SK-N-SH treated with all-trans-retinoic acid at 6 μM for 48 hours (cell line): ENCODE measurements around the gene ANKIB1.

Experiments
- ATAC-seq: fragments of 200-7000 bp; cut with Tn5 transposase; 3 replicates; pipeline ENCODE4 v1.9.1; 2020; ENCODE audit warnings: mild to moderate bottlenecking, moderate library complexity
- CREB5 ChIP-seq: fragments of 250-450 bp; sonication (Bioruptor Pico); IDR thresholded peaks from 2 replicates; pipeline ENCODE4 v1.5.1; 2020; ENCODE audit warnings: low read depth, mild to moderate bottlenecking, moderate library complexity
- CSDC2 ChIP-seq: fragments of 250-450 bp; sonication (Bioruptor Pico); IDR thresholded peaks from 2 replicates; pipeline ENCODE4 v1.5.0; 2020; ENCODE audit warnings: mild to moderate bottlenecking, moderate library complexity
- CSRNP3 ChIP-seq: fragments of 250-450 bp; sonication (Bioruptor Pico); IDR thresholded peaks from 2 replicates; pipeline ENCODE4 v1.5.1; 2021; ENCODE audit warnings: mild to moderate bottlenecking, moderate library complexity
- GLIS3 ChIP-seq: fragments of 250-450 bp; sonication (Bioruptor Pico); IDR thresholded peaks from 2 replicates; pipeline ENCODE4 v1.5.0; 2020; ENCODE audit warnings: mild to moderate bottlenecking, moderate library complexity
- ISL1 ChIP-seq: fragments of 250-450 bp; sonication (Bioruptor Pico); IDR thresholded peaks from 2 replicates; pipeline ENCODE4 v2.1.2; 2022; ENCODE audit warnings: mild to moderate bottlenecking, moderate library complexity
- POU6F1 ChIP-seq: fragments of 250-450 bp; sonication (Bioruptor Pico); IDR thresholded peaks from 2 replicates; pipeline ENCODE4 v1.8.0; 2021; ENCODE audit warnings: low read depth, mild to moderate bottlenecking, moderate library complexity, borderline replicate concordance
- PPARA ChIP-seq: fragments of 250-450 bp; sonication (Bioruptor Pico); IDR thresholded peaks from 2 replicates; pipeline ENCODE4 v1.5.0; 2020; ENCODE audit warnings: mild to moderate bottlenecking, borderline replicate concordance
- RARB ChIP-seq: fragments of 250-450 bp; sonication (Bioruptor Pico); IDR thresholded peaks from 2 replicates; pipeline ENCODE4 v1.8.0; 2021; ENCODE audit warnings: mild to moderate bottlenecking, moderate library complexity
- TCF4 ChIP-seq: fragments of 250-450 bp; sonication (Bioruptor Pico); IDR thresholded peaks from 2 replicates; pipeline ENCODE4 v1.8.0; 2021; ENCODE audit warnings: mild to moderate bottlenecking, moderate library complexity, borderline replicate concordance
- TOX ChIP-seq: fragments of 250-450 bp; sonication (Bioruptor Pico); IDR thresholded peaks from 2 replicates; pipeline ENCODE4 v1.8.0; 2021; ENCODE audit warnings: mild to moderate bottlenecking, moderate library complexity, borderline replicate concordance
- TSHZ2 ChIP-seq: fragments of 250-450 bp; sonication (Bioruptor Pico); IDR thresholded peaks from 2 replicates; pipeline ENCODE4 v1.5.0; 2020; ENCODE audit warnings: mild to moderate bottlenecking, moderate library complexity
- ZC3H10 ChIP-seq: fragments of 250-450 bp; sonication (Bioruptor Pico); IDR thresholded peaks from 2 replicates; pipeline ENCODE4 v1.5.1; 2021; ENCODE audit warnings: mild to moderate bottlenecking, moderate library complexity
- ZFP30 ChIP-seq: fragments of 450-650 bp; formaldehyde crosslinking; IDR thresholded peaks from 2 replicates; pipeline ENCODE4 v1.5.0; 2022; ENCODE audit warnings: mild to moderate bottlenecking, moderate library complexity
- ZNF565 ChIP-seq: fragments of 450-650 bp; formaldehyde crosslinking; conservative IDR thresholded peaks from 2 replicates; pipeline ENCODE4 v1.5.0; 2020; ENCODE audit warnings: low read depth, mild to moderate bottlenecking, moderate library complexity
- ZNF70 ChIP-seq: fragments of 450-650 bp; formaldehyde crosslinking; IDR thresholded peaks from 2 replicates; pipeline ENCODE4 v1.5.0; 2020; ENCODE audit warnings: mild to moderate bottlenecking, moderate library complexity
- ZNF8 ChIP-seq: fragments of 450-650 bp; formaldehyde crosslinking; IDR thresholded peaks from 2 replicates; pipeline ENCODE4 v1.5.0; 2020; ENCODE audit warnings: mild to moderate bottlenecking, moderate library complexity

The ANKIB1 gene

GRCh38 chr7:92228742-92229141, 17.0 kb upstream of the ANKIB1 start:
- ATAC-seq: no peak
- TF ChIP-seq PPARA (CRISPR knock-in tag) (no peak), ZNF8 (CRISPR knock-in tag) (peak; percentile 98)
- TF ChIP-seq, all 23 proteins: peak for 1

- ATAC-seq: no peak
Observed at GRCh38 chr7:92230547-92230946, 15.2 kb upstream of the ANKIB1 start.

GRCh38 chr7:92242972-92243371, 2.8 kb upstream of the ANKIB1 start:
- ATAC-seq: no peak
- TF ChIP-seq ZNF565 (no peak), TOX (CRISPR knock-in tag) (no peak), RARB (CRISPR knock-in tag) (no peak), ZNF8 (CRISPR knock-in tag) (no peak), TSHZ2 (CRISPR knock-in tag) (no peak), CSRNP3 (CRISPR knock-in tag) (no peak), ZC3H10 (CRISPR knock-in tag) (no peak), TCF4 (no peak)
- TF ChIP-seq, all 23 proteins: peak for 0

More at GRCh38 chr7:92230547-92230946, 15.2 kb upstream of the ANKIB1 start:
- TF ChIP-seq TSHZ2 (CRISPR knock-in tag): no peak
- TF ChIP-seq TOX (CRISPR knock-in tag): no peak
- TF ChIP-seq ZFP30 (CRISPR knock-in tag): no peak
- TF ChIP-seq TCF4: no peak
- no peak for TF ChIP-seq GLIS3 (CRISPR knock-in tag)
- no peak for TF ChIP-seq CSRNP3 (CRISPR knock-in tag)
- TF ChIP-seq CSDC2 (CRISPR knock-in tag): no peak
- no peak for TF ChIP-seq ISL1 (CRISPR knock-in tag)
- no peak for TF ChIP-seq ZNF565
- TF ChIP-seq CREB5 (CRISPR knock-in tag): no peak
- TF ChIP-seq ZNF70: no peak
- TF ChIP-seq ZC3H10 (CRISPR knock-in tag): no peak
- TF ChIP-seq POU6F1 (CRISPR knock-in tag): no peak
- TF ChIP-seq, all 23 proteins: peak for 0
